HepG2 (cell line): ENCODE data around the gene DCTN4. TPM values are rescaled to one million over a fixed set of nuclear protein-coding genes. Genes with fewer than 3 reads are reported as not detected.

ENCODE experiments used
- ATF4 ChIP-seq, 2 experiments: fragments of 450-650 bp in 1 of 2; sonication (generic) in 1 of 2; formaldehyde crosslinking; IDR thresholded peaks; 2 replicates each; pipeline versions ENCODE4 v1.5.0 to v1.8.0; 2020 to 2022; ENCODE audit warnings: mild to moderate bottlenecking in 1 of 2, missing genetic modification reagents in 1 of 2
- ETV5 ChIP-seq: IDR thresholded peaks from 2 replicates; pipeline ENCODE4 v1.6.1; 2018; ENCODE audit warnings: missing biosample characterization, missing genetic modification reagents, inconsistent platforms, borderline replicate concordance
- GMEB1 ChIP-seq: sonication (generic); formaldehyde crosslinking; IDR thresholded peaks from 2 replicates; pipeline ENCODE4 v1.5.1; 2020; ENCODE audit warnings: missing genetic modification reagents, mild to moderate bottlenecking, borderline replicate concordance
- HDAC6 ChIP-seq: fragments of 200-600 bp; sonication (generic); IDR thresholded peaks from 2 replicates; pipeline ENCODE4 v1.7.0; 2017; ENCODE audit warnings: mild to moderate bottlenecking, antibody characterized with exemption, low read length, low read depth
- KDM2A ChIP-seq: sonication (generic); formaldehyde crosslinking; IDR thresholded peaks from 2 replicates; pipeline ENCODE4 v1.4.0; 2020; ENCODE audit warnings: low read depth, missing genetic modification reagents, borderline replicate concordance
- MEIS1 ChIP-seq: sonication (generic); formaldehyde crosslinking; IDR thresholded peaks from 2 replicates; pipeline ENCODE4 v1.9.0; 2021; ENCODE audit warnings: mild to moderate bottlenecking, missing genetic modification reagents, moderate library complexity, borderline replicate concordance
- NRL ChIP-seq: sonication (generic); formaldehyde crosslinking; IDR thresholded peaks from 2 replicates; pipeline ENCODE4 v1.5.0; 2020; ENCODE audit warnings: missing genetic modification reagents, mild to moderate bottlenecking, moderate library complexity, borderline replicate concordance
- PPARG ChIP-seq: conservative IDR thresholded peaks from 2 replicates; pipeline ENCODE4 v1.6.1; 2016; ENCODE audit warnings: missing biosample characterization, missing genetic modification reagents
- SRSF1 ChIP-seq: fragments of 200-400 bp; formaldehyde crosslinking; optimal IDR thresholded peaks from 2 replicates; pipeline ENCODE3; 2017; ENCODE audit warnings: mild to moderate bottlenecking, low read depth, low read length, moderate library complexity
- TARDBP ChIP-seq: sonication (generic); formaldehyde crosslinking; IDR thresholded peaks from 2 replicates; pipeline ENCODE4 v1.8.0; 2022; ENCODE audit warnings: mild to moderate bottlenecking, missing genetic modification reagents
- XBP1 ChIP-seq: sonication (generic); formaldehyde crosslinking; IDR thresholded peaks from 2 replicates; pipeline ENCODE4 v1.5.0; 2020; ENCODE audit warnings: missing genetic modification reagents
- ZFP90 ChIP-seq: sonication (generic); formaldehyde crosslinking; IDR thresholded peaks from 2 replicates; pipeline ENCODE4 v1.8.0; 2022; ENCODE audit warnings: missing genetic modification reagents, mild to moderate bottlenecking, inconsistent platforms, borderline replicate concordance
- ZNF207 ChIP-seq: fragments of 450-650 bp; IDR thresholded peaks from 2 replicates; pipeline ENCODE4 v1.6.1; 2016; ENCODE audit warnings: antibody characterized with exemption, borderline replicate concordance
- ZNF331 ChIP-seq: sonication (generic); formaldehyde crosslinking; IDR thresholded peaks from 2 replicates; pipeline ENCODE4 v1.4.0; 2020; ENCODE audit warnings: missing genetic modification reagents
- ZNF768 ChIP-seq: sonication (generic); formaldehyde crosslinking; IDR thresholded peaks from 2 replicates; pipeline ENCODE4 v1.4.0; 2020; ENCODE audit warnings: missing genetic modification reagents
- polyA plus RNA-seq, 8 experiments: library from polyadenylated mRNA; depleted of rRNA in 3 of 8; stranded (reverse) in 7 of 8; unstranded in 1 of 8; fragments of >200 nt; fragmentation: Illumina TruSeq in 4 of 8; extraction: Trizol in 4 of 8; gene quantifications; 2 replicates each; pipeline versions ENCODE4 v1.2.1 to v1.2.3, GENCODE V29; 2011 to 2016; ENCODE audit warnings: low read depth in 4 of 8, missing spikeins in 1 of 8, mixed read lengths in 1 of 8; ENCODE audit not compliant: insufficient read depth in 1 of 8
- total RNA-seq, 5 experiments: library from RNA; depleted of rRNA; stranded (reverse); fragments of >200 nt; fragmentation: Illumina TruSeq; extraction: Trizol; gene quantifications; 2 replicates each; pipeline ENCODE4 v1.2.3, GENCODE V29; 2016; ENCODE audit warnings: low read depth in 1 of 5
- TF ChIP-seq, protein P1 (sequence below): sonication (generic); formaldehyde crosslinking; IDR thresholded peaks from 2 replicates; pipeline ENCODE4 v1.5.0; 2020; ENCODE audit warnings: mild to moderate bottlenecking, missing genetic modification reagents, borderline replicate concordance

DCTN4 gene
- total and polyA plus RNA-seq, 2 of the 13 experiments (the other 11 are each of a cell fraction or from before 2014, with no cell fraction given): 24.1 to 26.9 TPM

DNA sequence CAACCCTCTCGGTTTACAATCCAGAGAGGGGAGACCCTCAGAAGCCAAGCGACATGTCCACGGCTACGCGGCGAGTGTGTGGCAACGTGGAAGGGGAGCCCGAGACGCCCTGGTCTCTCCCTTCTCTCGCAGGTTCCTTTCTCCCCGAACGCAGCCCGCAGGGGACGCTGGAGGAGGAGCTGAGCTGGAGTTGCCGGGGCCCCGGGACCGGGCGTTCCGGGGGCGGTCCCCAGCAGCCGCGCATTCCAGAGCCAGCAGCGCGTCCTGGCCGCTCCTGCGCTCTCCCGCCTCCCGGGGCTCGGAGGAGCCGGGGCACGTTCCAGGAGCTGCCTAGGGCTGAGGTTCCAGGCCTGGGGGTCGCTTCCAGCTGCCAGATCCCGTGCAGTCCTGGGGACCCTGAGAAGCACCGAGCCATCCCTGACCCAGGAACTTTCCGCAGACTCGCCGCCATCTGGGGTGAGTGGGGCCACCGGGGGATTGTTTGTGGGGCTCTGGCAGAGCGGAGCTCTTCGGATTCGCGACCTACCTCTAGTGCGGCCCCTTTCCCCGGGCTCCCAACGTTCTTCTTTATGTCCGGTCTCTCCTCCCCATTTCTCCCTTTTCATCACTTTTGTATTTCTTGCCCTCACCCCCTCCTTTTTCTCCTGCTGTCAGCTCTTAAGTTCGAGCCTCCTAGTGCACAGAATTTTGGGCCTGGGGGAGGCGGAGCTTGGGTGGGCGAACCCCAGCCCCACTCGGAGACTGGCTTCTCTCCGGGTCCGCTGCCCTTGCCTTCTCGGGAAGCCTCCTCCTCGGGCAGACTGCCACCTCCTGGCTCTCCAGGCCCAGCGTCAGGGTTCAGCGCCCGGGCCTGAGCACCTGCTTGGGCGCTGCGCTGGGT lies 19.9 kb upstream of the DCTN4 start, which contains the start of gene SMIM3 (continued):
- TF ChIP-seq, protein P1, sequence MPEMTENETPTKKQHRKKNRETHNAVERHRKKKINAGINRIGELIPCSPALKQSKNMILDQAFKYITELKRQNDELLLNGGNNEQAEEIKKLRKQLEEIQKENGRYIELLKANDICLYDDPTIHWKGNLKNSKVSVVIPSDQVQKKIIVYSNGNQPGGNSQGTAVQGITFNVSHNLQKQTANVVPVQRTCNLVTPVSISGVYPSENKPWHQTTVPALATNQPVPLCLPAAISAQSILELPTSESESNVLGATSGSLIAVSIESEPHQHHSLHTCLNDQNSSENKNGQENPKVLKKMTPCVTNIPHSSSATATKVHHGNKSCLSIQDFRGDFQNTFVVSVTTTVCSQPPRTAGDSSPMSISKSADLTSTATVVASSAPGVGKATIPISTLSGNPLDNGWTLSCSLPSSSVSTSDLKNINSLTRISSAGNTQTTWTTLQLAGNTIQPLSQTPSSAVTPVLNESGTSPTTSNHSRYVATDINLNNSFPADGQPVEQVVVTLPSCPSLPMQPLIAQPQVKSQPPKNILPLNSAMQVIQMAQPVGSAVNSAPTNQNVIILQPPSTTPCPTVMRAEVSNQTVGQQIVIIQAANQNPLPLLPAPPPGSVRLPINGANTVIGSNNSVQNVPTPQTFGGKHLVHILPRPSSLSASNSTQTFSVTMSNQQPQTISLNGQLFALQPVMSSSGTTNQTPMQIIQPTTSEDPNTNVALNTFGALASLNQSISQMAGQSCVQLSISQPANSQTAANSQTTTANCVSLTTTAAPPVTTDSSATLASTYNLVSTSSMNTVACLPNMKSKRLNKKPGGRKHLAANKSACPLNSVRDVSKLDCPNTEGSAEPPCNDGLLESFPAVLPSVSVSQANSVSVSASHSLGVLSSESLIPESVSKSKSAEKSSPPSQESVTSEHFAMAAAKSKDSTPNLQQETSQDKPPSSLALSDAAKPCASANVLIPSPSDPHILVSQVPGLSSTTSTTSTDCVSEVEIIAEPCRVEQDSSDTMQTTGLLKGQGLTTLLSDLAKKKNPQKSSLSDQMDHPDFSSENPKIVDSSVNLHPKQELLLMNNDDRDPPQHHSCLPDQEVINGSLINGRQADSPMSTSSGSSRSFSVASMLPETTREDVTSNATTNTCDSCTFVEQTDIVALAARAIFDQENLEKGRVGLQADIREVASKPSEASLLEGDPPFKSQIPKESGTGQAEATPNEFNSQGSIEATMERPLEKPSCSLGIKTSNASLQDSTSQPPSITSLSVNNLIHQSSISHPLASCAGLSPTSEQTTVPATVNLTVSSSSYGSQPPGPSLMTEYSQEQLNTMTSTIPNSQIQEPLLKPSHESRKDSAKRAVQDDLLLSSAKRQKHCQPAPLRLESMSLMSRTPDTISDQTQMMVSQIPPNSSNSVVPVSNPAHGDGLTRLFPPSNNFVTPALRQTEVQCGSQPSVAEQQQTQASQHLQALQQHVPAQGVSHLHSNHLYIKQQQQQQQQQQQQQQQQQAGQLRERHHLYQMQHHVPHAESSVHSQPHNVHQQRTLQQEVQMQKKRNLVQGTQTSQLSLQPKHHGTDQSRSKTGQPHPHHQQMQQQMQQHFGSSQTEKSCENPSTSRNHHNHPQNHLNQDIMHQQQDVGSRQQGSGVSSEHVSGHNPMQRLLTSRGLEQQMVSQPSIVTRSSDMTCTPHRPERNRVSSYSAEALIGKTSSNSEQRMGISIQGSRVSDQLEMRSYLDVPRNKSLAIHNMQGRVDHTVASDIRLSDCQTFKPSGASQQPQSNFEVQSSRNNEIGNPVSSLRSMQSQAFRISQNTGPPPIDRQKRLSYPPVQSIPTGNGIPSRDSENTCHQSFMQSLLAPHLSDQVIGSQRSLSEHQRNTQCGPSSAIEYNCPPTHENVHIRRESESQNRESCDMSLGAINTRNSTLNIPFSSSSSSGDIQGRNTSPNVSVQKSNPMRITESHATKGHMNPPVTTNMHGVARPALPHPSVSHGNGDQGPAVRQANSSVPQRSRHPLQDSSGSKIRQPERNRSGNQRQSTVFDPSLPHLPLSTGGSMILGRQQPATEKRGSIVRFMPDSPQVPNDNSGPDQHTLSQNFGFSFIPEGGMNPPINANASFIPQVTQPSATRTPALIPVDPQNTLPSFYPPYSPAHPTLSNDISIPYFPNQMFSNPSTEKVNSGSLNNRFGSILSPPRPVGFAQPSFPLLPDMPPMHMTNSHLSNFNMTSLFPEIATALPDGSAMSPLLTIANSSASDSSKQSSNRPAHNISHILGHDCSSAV: peak; percentile 47; the same call in 1 of the 2 replicates
- TF ChIP-seq MEIS1 (CRISPR knock-in tag) (0 out of 2 replicates have a peak, but pooled peaks have one; percentile 35), ATF4 (CRISPR knock-in tag; IDR thresholded peaks at IDR 0.05) (no peak; a peak in 1 of 4 replicates), GMEB1 (0 out of 2 replicates have a peak, but pooled peaks have one; percentile 33), ETV5 (0 out of 2 replicates have a peak, but pooled peaks have one; percentile 22), NRL (0 out of 2 replicates have a peak, but pooled peaks have one; percentile 15), TARDBP (CRISPR knock-in tag) (0 out of 2 replicates have a peak, but pooled peaks have one; percentile 23), ZNF207 (no peak), ZNF768 (CRISPR knock-in tag) (peak; percentile 61; the same call in 1 of the 2 replicates), ZNF331 (peak; percentile 30; the same call in 1 of the 2 replicates), PPARG (CRISPR knock-in tag) (0 out of 2 replicates have a peak, but pooled peaks have one; percentile 11), XBP1 (CRISPR knock-in tag) (peak; percentile 72; the same call in 1 of the 2 replicates), HDAC6 (no peak), SRSF1 (peak; percentile 71), ZFP90 (peak; percentile 3; the same call in 1 of the 2 replicates), KDM2A (peak; percentile 40; the same call in 1 of the 2 replicates)
